Measurements from ENCODE around the gene SEMA4G. TPM values are rescaled to one million over a fixed set of nuclear protein-coding genes. Genes with fewer than 3 reads are reported as not detected.

Gene SEMA4G
- total RNA-seq, 1 experiment from 2014 or later: 29.4 TPM

- BruUV-seq (replicated peaks): no TSS peak
- intact Hi-C loops (cut with micrococcal nuclease): no loop called here
These were observed 36.7 kb downstream of the SEMA4G start for GRCh38 chr10:101005869-101006567.

More at GRCh38 chr10:101005869-101006567, 36.7 kb downstream of the SEMA4G start:
- no peak for ATAC-seq
- Histone ChIP-seq H2AFZ (ENCODE audit: low read depth, low read length, poor library complexity, severe bottlenecking) (no peak overlapping the region), H3K4me1 (ENCODE audit: control insufficient read depth in 1 of 2, insufficient read depth in 2 of 2, low read length in 2 of 2) (peaks cover 10 to 31% of the 10 kb centered on the region in 2 experiments), H3K27ac (ENCODE audit: low read depth, low read length) (no peak overlapping the region; the same call in 1 of the 2 replicates), H3K4me2 (ENCODE audit: low read length) (no peak overlapping the region), H3K9me2 (ENCODE audit: insufficient read depth) (no peaks in the 10 kb centered on the region), H3K9me3 (ENCODE audit: control insufficient read depth in 1 of 2, insufficient read depth in 1 of 2, low read depth in 1 of 2, low read length in 2 of 2) (no peaks in the 10 kb centered on the region), H3K27me3 (ENCODE audit: insufficient read depth, low read length) (no peaks in the 10 kb centered on the region), H3K36me3 (ENCODE audit: control insufficient read depth in 1 of 2, insufficient read depth in 2 of 2, low read length in 2 of 2) (peaks cover 12 to 15% of the 10 kb centered on the region in 2 experiments; a peak in 3 of 4 replicates), H3K4me3 (replicated peaks in 1 of 2; ENCODE audit: low read depth in 1 of 2, low read length in 2 of 2) (no peak overlapping the region), H4K20me1 (ENCODE audit: insufficient read depth) (no peaks in the 10 kb centered on the region), H3K9ac (ENCODE audit: low read length) (no peak overlapping the region), H3K79me2 (ENCODE audit: insufficient read depth, low read length) (peaks cover 24% of the 10 kb centered on the region)
- no peak for TF ChIP-seq REST (IDR thresholded peaks at IDR 0.05; ENCODE audit: low read depth)
- TF ChIP-seq, protein P1, sequence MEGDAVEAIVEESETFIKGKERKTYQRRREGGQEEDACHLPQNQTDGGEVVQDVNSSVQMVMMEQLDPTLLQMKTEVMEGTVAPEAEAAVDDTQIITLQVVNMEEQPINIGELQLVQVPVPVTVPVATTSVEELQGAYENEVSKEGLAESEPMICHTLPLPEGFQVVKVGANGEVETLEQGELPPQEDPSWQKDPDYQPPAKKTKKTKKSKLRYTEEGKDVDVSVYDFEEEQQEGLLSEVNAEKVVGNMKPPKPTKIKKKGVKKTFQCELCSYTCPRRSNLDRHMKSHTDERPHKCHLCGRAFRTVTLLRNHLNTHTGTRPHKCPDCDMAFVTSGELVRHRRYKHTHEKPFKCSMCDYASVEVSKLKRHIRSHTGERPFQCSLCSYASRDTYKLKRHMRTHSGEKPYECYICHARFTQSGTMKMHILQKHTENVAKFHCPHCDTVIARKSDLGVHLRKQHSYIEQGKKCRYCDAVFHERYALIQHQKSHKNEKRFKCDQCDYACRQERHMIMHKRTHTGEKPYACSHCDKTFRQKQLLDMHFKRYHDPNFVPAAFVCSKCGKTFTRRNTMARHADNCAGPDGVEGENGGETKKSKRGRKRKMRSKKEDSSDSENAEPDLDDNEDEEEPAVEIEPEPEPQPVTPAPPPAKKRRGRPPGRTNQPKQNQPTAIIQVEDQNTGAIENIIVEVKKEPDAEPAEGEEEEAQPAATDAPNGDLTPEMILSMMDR (IDR thresholded peaks at IDR 0.05 in 2 of 3, conservative IDR thresholded peaks at IDR 0.05 in 1 of 3; ENCODE audit: borderline replicate concordance in 1 of 3, insufficient read depth in 1 of 3, low read depth in 2 of 3, low read length in 2 of 3): no peak
- no peak for TF ChIP-seq SIN3A (IDR thresholded peaks at IDR 0.05; ENCODE audit: low read depth)
- TF ChIP-seq CEBPB (IDR thresholded peaks at IDR 0.05; ENCODE audit: low read depth): no peak
- no peak for TF ChIP-seq SRF (IDR thresholded peaks at IDR 0.05; ENCODE audit: low read depth)
- no peak for TF ChIP-seq EZH2 (IDR thresholded peaks at IDR 0.05)
- TF ChIP-seq ZFX (IDR thresholded peaks at IDR 0.05): no peak
- TF ChIP-seq TCF7L2 (IDR thresholded peaks at IDR 0.05; ENCODE audit: borderline replicate concordance, extremely low read depth, insufficient read depth, insufficient read length): no peak
- TF ChIP-seq EGR1 (IDR thresholded peaks at IDR 0.05; ENCODE audit: low read depth): no peak
- TF ChIP-seq, protein P2, sequence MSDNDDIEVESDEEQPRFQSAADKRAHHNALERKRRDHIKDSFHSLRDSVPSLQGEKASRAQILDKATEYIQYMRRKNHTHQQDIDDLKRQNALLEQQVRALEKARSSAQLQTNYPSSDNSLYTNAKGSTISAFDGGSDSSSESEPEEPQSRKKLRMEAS (IDR thresholded peaks at IDR 0.05): no peak
- TF ChIP-seq ELF1 (IDR thresholded peaks at IDR 0.05; ENCODE audit: borderline replicate concordance, low read depth): no peak
- TF ChIP-seq YY1 (IDR thresholded peaks at IDR 0.05; ENCODE audit: extremely low read depth, insufficient replicate concordance, low read depth, low read length): no peak
- TF ChIP-seq, protein P3, sequence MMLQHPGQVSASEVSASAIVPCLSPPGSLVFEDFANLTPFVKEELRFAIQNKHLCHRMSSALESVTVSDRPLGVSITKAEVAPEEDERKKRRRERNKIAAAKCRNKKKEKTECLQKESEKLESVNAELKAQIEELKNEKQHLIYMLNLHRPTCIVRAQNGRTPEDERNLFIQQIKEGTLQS (IDR thresholded peaks at IDR 0.05): no peak
- no peak for TF ChIP-seq SP1 (IDR thresholded peaks at IDR 0.05; ENCODE audit: low read depth)
- TF ChIP-seq ZBTB33 (IDR thresholded peaks at IDR 0.05; ENCODE audit: extremely low read depth, insufficient replicate concordance, low read length): no peak
- no peak for TF ChIP-seq CBX3 (IDR thresholded peaks at IDR 0.05; ENCODE audit: low read depth)
- TF ChIP-seq EZH2phosphoT487 (IDR thresholded peaks at IDR 0.05; ENCODE audit: borderline replicate concordance): no peak
- TF ChIP-seq POLR2AphosphoS5 (IDR thresholded peaks at IDR 0.05; ENCODE audit: low read depth, low read length): no peak
- ChIA-PET CTCF (interaction anchor here (3.1 to 6.6 kb wide), 2 partner anchors 6 to 12 kb away, joined by 14 to 118 read pairs; partner anchors contain the start of gene LZTS2), POLR2A (interaction anchor here (1.7 kb wide), 1 partner anchor 9 kb away, joined by 4 read pairs; no protein-coding TSS in a partner anchor), RAD21 (ENCODE audit: low non-redundant PET in 1 of 2, low total read pairs in 2 of 2, uncharacterized antibody in 2 of 2, unreplicated experiment in 2 of 2) (no interaction called here)
- DNase-seq (ENCODE audit: low read depth, low spot score): no peak

All from HCT116 (cell line).